AG04450 (cell line): ENCODE measurements around the gene SLC12A3. TPM values are rescaled to one million over a fixed set of nuclear protein-coding genes. Genes with fewer than 3 reads are reported as not detected.
"Not testable (repeated sequence)": the region's sequence is repeated elsewhere in the genome, so short reads cannot be mapped to it uniquely, and the experiment has no call there.

ENCODE experiments used
- CTCF ChIA-PET: fragments of 300-600, 350-600 bp; formaldehyde crosslinking; extraction: SDS; loops from one replicate; lab custom pipeline; 2022; ENCODE audit warnings: antibody characterized with exemption, inconsistent platforms; lab: Charles Lee
- POLR2A ChIA-PET: fragments of 350-600 bp; formaldehyde crosslinking; extraction: SDS; loops from one replicate; lab custom pipeline; 2021; ENCODE audit warnings: antibody characterized with exemption, inconsistent platforms; lab: Yijun Ruan, JAX
- DNase-seq: peaks from one replicate; pipeline ENCODE4 v3.0.0-alpha.2; 2011; ENCODE audit warnings: low read depth, low spot score
- H3K27ac ChIP-seq: one replicate; pipeline ENCODE4 v1.5.1; 2012; ENCODE audit warnings: low read depth, low read length, control low read depth
- H3K27me3 ChIP-seq: one replicate; pipeline ENCODE4 v1.6.0; 2012; ENCODE audit warnings: low read length; ENCODE audit not compliant: control insufficient read depth, insufficient read depth
- H3K4me3 ChIP-seq: 2 replicates; pipeline ENCODE4 v1.5.1; 2011; ENCODE audit warnings: mild to moderate bottlenecking, low read depth, low read length, control low read depth
- H3K9me3 ChIP-seq: 2 replicates; pipeline ENCODE4 v1.5.1; 2012; ENCODE audit warnings: low read length; ENCODE audit not compliant: control insufficient read depth, insufficient read depth
- CTCF ChIP-seq: IDR thresholded peaks from 2 replicates; pipeline ENCODE4 v1.5.1; 2011; ENCODE audit warnings: low read depth, low read length, control low read depth, inconsistent platforms
- polyA plus RNA-seq: library from polyadenylated mRNA; depleted of rRNA; stranded (reverse); fragments of >200 nt; gene quantifications from 2 replicates; pipeline ENCODE4 v1.2.3, GENCODE V29; 2011

SLC12A3 gene
- polyA plus RNA-seq, 1 experiment: not detected

- no peak overlapping the region for H3K27ac ChIP-seq
- no peak for TF ChIP-seq CTCF
- no peak overlapping the region for H3K4me3 ChIP-seq
- POLR2A ChIA-PET: interaction anchor here (1.9 kb wide), 1 partner anchor 48 kb away, joined by 7 read pairs; the partner anchor contains the start of gene HERPUD1
- DNase-seq: no peak
- CTCF ChIA-PET: interaction anchor here (0.7 kb wide), 1 partner anchor 145 kb away, joined by 3 read pairs; no protein-coding TSS in a partner anchor
- H3K27me3 ChIP-seq: peaks cover 2% of the 10 kb centered on the region
- H3K9me3 ChIP-seq: no peaks in the 10 kb centered on the region
These were observed 18.6 kb downstream of the SLC12A3 start for GRCh38 chr16:56883586-56883985.

- POLR2A ChIA-PET: no interaction called here
- CTCF ChIA-PET: no interaction called here
These were observed 19.1 kb downstream of the SLC12A3 start for GRCh38 chr16:56884026-56884582.

GRCh38 chr16:56884929-56885328, 19.9 kb downstream of the SLC12A3 start:
- POLR2A ChIA-PET, H3K27me3 ChIP-seq, DNase-seq, CTCF ChIA-PET, H3K4me3 ChIP-seq, H3K27ac ChIP-seq, H3K9me3 ChIP-seq: not testable (repeated sequence)

More at GRCh38 chr16:56884026-56884582, 19.1 kb downstream of the SLC12A3 start:
- no peak overlapping the region for H3K4me3 ChIP-seq
- H3K9me3 ChIP-seq: no peaks in the 10 kb centered on the region
- H3K27ac ChIP-seq: no peak overlapping the region
- TF ChIP-seq CTCF: no peak
- H3K27me3 ChIP-seq: no peaks in the 10 kb centered on the region
- no peak for DNase-seq

GRCh38 chr16:56885446-56886162, 20.6 kb downstream of the SLC12A3 start:
- Histone ChIP-seq H3K27me3 (no peaks in the 10 kb centered on the region), H3K4me3 (no peak overlapping the region), H3K27ac (no peak overlapping the region), H3K9me3 (no peaks in the 10 kb centered on the region)
- ChIA-PET POLR2A (no interaction called here), CTCF (no interaction called here)
- DNase-seq: no peak
- TF ChIP-seq CTCF: no peak

GRCh38 chr16:56886296-56886695, 21.3 kb downstream of the SLC12A3 start:
- Histone ChIP-seq H3K9me3 (no peaks in the 10 kb centered on the region), H3K27ac (no peak overlapping the region), H3K27me3 (no peaks in the 10 kb centered on the region), H3K4me3 (no peak overlapping the region)
- TF ChIP-seq CTCF: no peak
- CTCF ChIA-PET: no interaction called here
- POLR2A ChIA-PET: no interaction called here
- DNase-seq: no peak
